K562 (cell line): Measurements from ENCODE around the gene ERI2. TPM values are rescaled to one million over a fixed set of nuclear protein-coding genes. Genes with fewer than 3 reads are reported as not detected.

Experiments used
- ATF1 ChIP-seq, 2 experiments: fragments of 450-650 bp in 1 of 2; IDR thresholded peaks; 2 replicates each; pipeline ENCODE4 v1.6.1; 2016; ENCODE audit warnings: missing compliant biosample characterization in 1 of 2, missing genetic modification characterization in 1 of 2
- CBFA2T2 ChIP-seq: fragments of 450-650 bp; conservative IDR thresholded peaks from 2 replicates; pipeline ENCODE4 v1.6.1; 2017; ENCODE audit warnings: mild to moderate bottlenecking
- CREB1 ChIP-seq, 2 experiments: sonication (generic) in 1 of 2; formaldehyde crosslinking in 1 of 2; IDR thresholded peaks; 2 replicates each; pipeline versions ENCODE4 v1.6.1 to v1.8.0; 2012 to 2022; ENCODE audit warnings: inconsistent platforms in 1 of 2, mild to moderate bottlenecking in 1 of 2, missing genetic modification reagents in 1 of 2, moderate library complexity in 1 of 2
- DNMT1 ChIP-seq: fragments of 450-650 bp; IDR thresholded peaks from 2 replicates; pipeline ENCODE4 v1.6.1; 2016; ENCODE audit warnings: antibody characterized with exemption, mild to moderate bottlenecking
- DPF2 ChIP-seq: fragments of 450-650 bp; IDR thresholded peaks from 2 replicates; pipeline ENCODE4 v1.6.1; 2016
- EHMT2 ChIP-seq: fragments of 450-650 bp; IDR thresholded peaks from 2 replicates; pipeline ENCODE4 v1.6.1; 2018; ENCODE audit warnings: antibody characterized with exemption
- FOXJ2 ChIP-seq: fragments of 200-800 bp; sonication (Bioruptor generic); IDR thresholded peaks from 2 replicates; pipeline ENCODE4 v1.6.1; 2016; ENCODE audit warnings: missing genetic modification characterization, missing compliant biosample characterization
- HMG20B ChIP-seq: fragments of 250-450 bp; sonication (Bioruptor Pico); IDR thresholded peaks from 2 replicates; pipeline ENCODE4 v1.5.0; 2021; ENCODE audit warnings: mild to moderate bottlenecking
- IFI16 ChIP-seq: fragments of 250-450 bp; sonication (Bioruptor Pico); IDR thresholded peaks from 2 replicates; pipeline ENCODE4 v2.1.2; 2022; ENCODE audit warnings: mild to moderate bottlenecking, inconsistent platforms
- IRF2 ChIP-seq: sonication (generic); formaldehyde crosslinking; IDR thresholded peaks from 2 replicates; pipeline ENCODE4 v1.8.1; 2022; ENCODE audit warnings: mild to moderate bottlenecking, missing genetic modification reagents
- KHSRP ChIP-seq: fragments of 450-650 bp; IDR thresholded peaks from 2 replicates; pipeline ENCODE4 v1.6.1; 2017
- POLR2A ChIP-seq: fragments of 450-650 bp; conservative IDR thresholded peaks from 2 replicates; pipeline ENCODE4 v1.6.1; 2016
- PTRF ChIP-seq: fragments of 450-650 bp; IDR thresholded peaks from 2 replicates; pipeline ENCODE4 v1.6.1; 2016; ENCODE audit warnings: mild to moderate bottlenecking, missing genetic modification characterization, missing compliant biosample characterization
- RBM39 ChIP-seq: fragments of 200-400 bp; formaldehyde crosslinking; optimal IDR thresholded peaks from 2 replicates; pipeline ENCODE3; 2018; ENCODE audit warnings: low read depth, low read length
- SAFB ChIP-seq: fragments of 200-400 bp; formaldehyde crosslinking; IDR thresholded peaks from 2 replicates; pipeline ENCODE4 v1.6.1; 2017; ENCODE audit warnings: low read depth, low read length, borderline replicate concordance
- SMARCA4 ChIP-seq: fragments of 450-650 bp; IDR thresholded peaks from 2 replicates; pipeline ENCODE4 v1.6.1; 2016
- STAT5A ChIP-seq: IDR thresholded peaks from 2 replicates; pipeline ENCODE4 v1.6.1; 2012; ENCODE audit warnings: low read length, inconsistent platforms, borderline replicate concordance
- THRB ChIP-seq: fragments of 450-650 bp; formaldehyde crosslinking; conservative IDR thresholded peaks from 2 replicates; pipeline ENCODE4 v1.4.0; 2022; ENCODE audit warnings: mild to moderate bottlenecking, missing genetic modification characterization
- YY1 ChIP-seq, 3 experiments: IDR thresholded peaks; 2 replicates each; pipeline ENCODE4 v1.6.1; 2011; ENCODE audit warnings: low read length in 2 of 3, mild to moderate bottlenecking in 2 of 3, moderate library complexity in 2 of 3, borderline replicate concordance in 1 of 3, control low read depth in 1 of 3, low read depth in 1 of 3; ENCODE audit not compliant: insufficient read depth in 3 of 3, insufficient replicate concordance in 2 of 3, control insufficient read depth in 1 of 3, insufficient read length in 1 of 3; ENCODE audit errors: extremely low read depth in 1 of 3
- ZKSCAN1 ChIP-seq: fragments of 150-350 bp; IDR thresholded peaks from 2 replicates; pipeline ENCODE4 v1.6.1; 2016; ENCODE audit warnings: low read depth, low read length
- ZNF146 ChIP-seq: IDR thresholded peaks from one replicate; pipeline ENCODE4 v1.6.1; 2018; ENCODE audit warnings: missing compliant biosample characterization; ENCODE audit not compliant: unreplicated experiment
- ZNF282 ChIP-seq: sonication (generic); formaldehyde crosslinking; IDR thresholded peaks from 2 replicates; pipeline ENCODE4 v1.8.1; 2023; ENCODE audit warnings: missing genetic modification reagents
- ZNF586 ChIP-seq: fragments of 450-650 bp; formaldehyde crosslinking; conservative IDR thresholded peaks from 2 replicates; pipeline ENCODE4 v1.4.0; 2020; ENCODE audit warnings: mild to moderate bottlenecking, moderate library complexity
- polyA plus RNA-seq, 8 experiments: library from polyadenylated mRNA; depleted of rRNA in 4 of 8; stranded (reverse) in 5 of 8; unstranded in 3 of 8; fragments of >200 nt; fragmentation: Nextera tagmentation in 2 of 8; fragmentation: Illumina TruSeq in 1 of 8; extraction: Ambion mirVana in 2 of 8; extraction: Trizol in 1 of 8; gene quantifications; 2 replicates each; pipeline versions ENCODE4 v1.2.1 to v1.2.3, GENCODE V29; 2011 to 2014; ENCODE audit warnings: inconsistent platforms in 1 of 8, missing spikeins in 1 of 8
- total RNA-seq, 7 experiments: library from RNA; depleted of rRNA in 6 of 7; stranded (reverse); fragments of >200 nt in 6 of 7; fragmentation: Illumina TruSeq in 2 of 7; extraction: Trizol in 2 of 7; gene quantifications; 2 replicates each; pipeline versions ENCODE4 v1.2.1 to v1.2.3, GENCODE V29; 2011 to 2021; ENCODE audit warnings: low replicate concordance in 1 of 7
- TF ChIP-seq, protein P1 (sequence below), 2 experiments: fragments of 450-650 bp; IDR thresholded peaks; 2 replicates each; pipeline ENCODE4 v1.6.1; 2018; ENCODE audit warnings: mild to moderate bottlenecking in 2 of 2, low read depth in 1 of 2; ENCODE audit not compliant: partially characterized antibody in 2 of 2

The ERI2 gene
- total and polyA plus RNA-seq, 9 of the 15 experiments (the other 6 are each of a cell fraction or from before 2014, with no cell fraction given), result 23.3 to 57.0 (median 48.1) TPM

GRCh38 chr16:20806168-20807050, at the start of gene ERI2, which contains the start of gene REXO5 (continued):
- TF ChIP-seq CREB1 (IDR thresholded peaks at IDR 0.05), result 0 out of 2 replicates have a peak, but pooled peaks have one; percentile 9
- no peak; the same call in 1 of the 2 replicates for TF ChIP-seq CREB1 (CRISPR knock-in tag; IDR thresholded peaks at IDR 0.05)
- TF ChIP-seq THRB (CRISPR knock-in tag), result peak; percentile 5; the same call in 1 of the 2 replicates
- TF ChIP-seq STAT5A, result no peak; the same call in 1 of the 2 replicates
- TF ChIP-seq ZNF586, result no peak
- TF ChIP-seq FOXJ2 (tag), result peak; percentile 57; the same call in 1 of the 2 replicates
- TF ChIP-seq DPF2, result 0 out of 2 replicates have a peak, but pooled peaks have one; percentile 35
- no peak for TF ChIP-seq PTRF (tag)
- peak; percentile 57 for TF ChIP-seq RBM39
- TF ChIP-seq CBFA2T2, result no peak
- TF ChIP-seq SMARCA4, result peak; percentile 44; the same call in 1 of the 2 replicates
- TF ChIP-seq HMG20B (CRISPR knock-in tag), result no peak
- no peak; the same call in 1 of the 2 replicates for TF ChIP-seq ZNF282
- no peak for TF ChIP-seq ZNF146 (CRISPR knock-in tag)
- TF ChIP-seq SAFB, result no peak
- TF ChIP-seq KHSRP, result no peak
- no peak for TF ChIP-seq IFI16 (CRISPR knock-in tag)
- no peak; the same call in 1 of the 2 replicates for TF ChIP-seq ZKSCAN1
- TF ChIP-seq, protein P1, sequence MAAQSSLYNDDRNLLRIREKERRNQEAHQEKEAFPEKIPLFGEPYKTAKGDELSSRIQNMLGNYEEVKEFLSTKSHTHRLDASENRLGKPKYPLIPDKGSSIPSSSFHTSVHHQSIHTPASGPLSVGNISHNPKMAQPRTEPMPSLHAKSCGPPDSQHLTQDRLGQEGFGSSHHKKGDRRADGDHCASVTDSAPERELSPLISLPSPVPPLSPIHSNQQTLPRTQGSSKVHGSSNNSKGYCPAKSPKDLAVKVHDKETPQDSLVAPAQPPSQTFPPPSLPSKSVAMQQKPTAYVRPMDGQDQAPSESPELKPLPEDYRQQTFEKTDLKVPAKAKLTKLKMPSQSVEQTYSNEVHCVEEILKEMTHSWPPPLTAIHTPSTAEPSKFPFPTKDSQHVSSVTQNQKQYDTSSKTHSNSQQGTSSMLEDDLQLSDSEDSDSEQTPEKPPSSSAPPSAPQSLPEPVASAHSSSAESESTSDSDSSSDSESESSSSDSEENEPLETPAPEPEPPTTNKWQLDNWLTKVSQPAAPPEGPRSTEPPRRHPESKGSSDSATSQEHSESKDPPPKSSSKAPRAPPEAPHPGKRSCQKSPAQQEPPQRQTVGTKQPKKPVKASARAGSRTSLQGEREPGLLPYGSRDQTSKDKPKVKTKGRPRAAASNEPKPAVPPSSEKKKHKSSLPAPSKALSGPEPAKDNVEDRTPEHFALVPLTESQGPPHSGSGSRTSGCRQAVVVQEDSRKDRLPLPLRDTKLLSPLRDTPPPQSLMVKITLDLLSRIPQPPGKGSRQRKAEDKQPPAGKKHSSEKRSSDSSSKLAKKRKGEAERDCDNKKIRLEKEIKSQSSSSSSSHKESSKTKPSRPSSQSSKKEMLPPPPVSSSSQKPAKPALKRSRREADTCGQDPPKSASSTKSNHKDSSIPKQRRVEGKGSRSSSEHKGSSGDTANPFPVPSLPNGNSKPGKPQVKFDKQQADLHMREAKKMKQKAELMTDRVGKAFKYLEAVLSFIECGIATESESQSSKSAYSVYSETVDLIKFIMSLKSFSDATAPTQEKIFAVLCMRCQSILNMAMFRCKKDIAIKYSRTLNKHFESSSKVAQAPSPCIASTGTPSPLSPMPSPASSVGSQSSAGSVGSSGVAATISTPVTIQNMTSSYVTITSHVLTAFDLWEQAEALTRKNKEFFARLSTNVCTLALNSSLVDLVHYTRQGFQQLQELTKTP (IDR thresholded peaks at IDR 0.05; ENCODE audit: low read depth in 1 of 2, partially characterized antibody in 2 of 2), result peak in 1 of 2 experiments; percentile 82
- TF ChIP-seq IRF2 (CRISPR knock-in tag), result no peak
- peak; percentile 96 for TF ChIP-seq POLR2A
- no peak for TF ChIP-seq EHMT2
- TF ChIP-seq DNMT1, result no peak
- TF ChIP-seq ATF1 (CRISPR knock-in tag; IDR thresholded peaks at IDR 0.05), result no peak
- TF ChIP-seq ATF1 (tag; IDR thresholded peaks at IDR 0.05), result peak; percentile 73
- TF ChIP-seq YY1 (IDR thresholded peaks at IDR 0.05; ENCODE audit: borderline replicate concordance in 1 of 3, control insufficient read depth in 1 of 3, extremely low read depth in 1 of 3, insufficient read depth in 3 of 3, insufficient read length in 1 of 3, insufficient replicate concordance in 2 of 3, low read depth in 1 of 3, low read length in 2 of 3), result peak; percentile 45 to 91 (median 83)
